Mucosa of stomach (tissue), 1 donor: ENCODE data around the gene COL6A1.
"Not testable (repeated sequence)": the region's sequence is repeated elsewhere in the genome, so short reads cannot be mapped to it uniquely, and the experiment has no call there.

ENCODE experiments used
- H3K27me3 ChIP-seq: one replicate; pipeline ENCODE4 v1.7.0; 2013; ENCODE audit warnings: mild to moderate bottlenecking, low read length; ENCODE audit not compliant: control insufficient read depth, insufficient read depth
- H3K36me3 ChIP-seq: one replicate; pipeline ENCODE4 v1.7.0; 2013; ENCODE audit warnings: low read length; ENCODE audit not compliant: control insufficient read depth, insufficient read depth
- H3K4me1 ChIP-seq: one replicate; pipeline ENCODE4 v1.7.0; 2013; ENCODE audit warnings: mild to moderate bottlenecking, low read length; ENCODE audit not compliant: control insufficient read depth, insufficient read depth
- H3K4me3 ChIP-seq: one replicate; pipeline ENCODE4 v1.7.0; 2013; ENCODE audit warnings: low read length
- H3K9ac ChIP-seq: one replicate; pipeline ENCODE4 v1.7.0; 2013; ENCODE audit warnings: mild to moderate bottlenecking, low read length, moderate library complexity
- H3K9me3 ChIP-seq: one replicate; pipeline ENCODE4 v1.7.0; 2013; ENCODE audit warnings: mild to moderate bottlenecking, low read length, moderate library complexity; ENCODE audit not compliant: control insufficient read depth
- donor health status: Pancreatic carcinoma.

Gene COL6A1

DNA sequence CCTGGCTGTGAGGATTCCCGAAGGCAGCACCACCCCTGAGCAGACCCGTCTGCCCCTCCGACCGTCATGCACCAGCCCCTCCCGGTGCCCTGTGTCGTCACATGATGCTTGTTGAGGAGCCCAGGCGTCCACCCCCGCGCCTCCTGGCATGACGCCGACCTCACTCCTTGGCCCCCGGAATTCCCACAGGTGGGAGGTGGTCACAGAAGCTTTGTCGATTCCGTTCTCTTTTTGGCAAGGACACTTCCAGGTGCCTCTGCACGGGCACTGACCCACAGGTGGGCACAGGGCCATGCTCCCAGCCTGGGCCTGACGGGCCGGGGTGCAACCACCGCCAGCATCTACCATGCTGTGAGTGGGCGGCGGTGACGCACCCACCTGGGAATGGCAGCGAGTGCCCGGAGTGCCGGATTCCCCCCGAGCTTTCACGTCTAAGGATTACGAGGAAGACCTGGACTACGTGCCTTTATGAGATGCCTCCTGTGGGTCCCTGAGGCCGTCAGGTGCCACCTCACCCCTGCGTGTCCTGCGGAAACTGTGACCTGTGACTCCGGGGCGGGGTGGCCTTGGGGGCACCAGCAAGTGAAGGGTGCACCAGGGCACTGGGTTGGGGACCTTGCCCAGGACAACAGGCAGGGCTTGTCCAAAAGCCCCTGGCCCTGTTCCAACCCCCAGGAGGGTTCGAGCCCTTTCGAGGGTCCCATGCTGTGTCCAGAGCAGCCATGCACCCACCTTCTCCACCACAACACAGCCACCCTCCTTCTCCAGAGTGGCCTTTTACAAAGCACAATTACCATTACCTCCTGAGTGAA, 31.4 kb upstream of the COL6A1 start:
- Histone ChIP-seq H3K9me3 (no peaks in the 10 kb centered on the region), H3K4me1 (no peaks in the 10 kb centered on the region), H3K36me3 (no peaks in the 10 kb centered on the region), H3K9ac (no peak overlapping the region), H3K27me3 (no peaks in the 10 kb centered on the region), H3K4me3 (no peak overlapping the region)

DNA sequence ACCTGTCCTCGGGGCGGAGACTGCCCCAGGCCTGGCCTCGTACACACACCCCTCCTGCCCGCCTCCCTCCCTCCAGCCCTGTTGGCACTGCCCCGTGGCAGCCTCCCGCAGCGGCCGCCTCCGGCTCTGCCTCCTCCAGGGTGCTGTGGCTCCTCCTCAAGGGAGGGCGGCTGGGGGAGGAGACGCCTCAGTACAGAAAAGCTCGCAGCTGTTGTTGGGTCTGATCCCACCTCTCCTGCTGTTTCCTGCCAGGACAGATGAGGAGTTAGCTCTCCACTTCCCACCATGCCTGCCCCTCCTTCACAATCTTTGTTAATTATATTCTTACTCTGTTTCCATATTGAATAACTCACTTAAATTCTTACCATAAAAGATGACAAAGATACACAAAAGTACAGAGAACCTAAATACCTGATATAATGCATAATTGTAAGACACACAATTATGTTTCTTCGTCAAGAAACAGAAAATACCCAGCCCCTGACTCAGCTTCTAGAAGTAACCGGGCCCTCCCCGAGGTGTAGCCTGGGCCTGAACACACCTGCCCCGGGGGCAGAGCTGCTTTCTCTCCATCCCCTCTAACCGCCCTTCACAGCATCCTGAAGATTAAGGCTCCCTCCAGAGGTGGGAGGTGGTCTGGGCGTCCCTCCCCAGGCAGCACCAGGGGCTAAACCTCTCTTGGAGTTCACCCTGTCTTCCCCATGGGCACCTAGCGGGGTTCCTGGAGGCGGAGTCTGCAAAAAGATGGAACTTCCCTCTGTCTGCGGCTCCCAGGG, 30.6 kb upstream of the COL6A1 start:
- H3K4me1 ChIP-seq = no peaks in the 10 kb centered on the region
- no peaks in the 10 kb centered on the region for H3K9me3 ChIP-seq
- no peak overlapping the region for H3K9ac ChIP-seq
- no peaks in the 10 kb centered on the region for H3K27me3 ChIP-seq
- no peak overlapping the region for H3K4me3 ChIP-seq
- no peaks in the 10 kb centered on the region for H3K36me3 ChIP-seq

DNA sequence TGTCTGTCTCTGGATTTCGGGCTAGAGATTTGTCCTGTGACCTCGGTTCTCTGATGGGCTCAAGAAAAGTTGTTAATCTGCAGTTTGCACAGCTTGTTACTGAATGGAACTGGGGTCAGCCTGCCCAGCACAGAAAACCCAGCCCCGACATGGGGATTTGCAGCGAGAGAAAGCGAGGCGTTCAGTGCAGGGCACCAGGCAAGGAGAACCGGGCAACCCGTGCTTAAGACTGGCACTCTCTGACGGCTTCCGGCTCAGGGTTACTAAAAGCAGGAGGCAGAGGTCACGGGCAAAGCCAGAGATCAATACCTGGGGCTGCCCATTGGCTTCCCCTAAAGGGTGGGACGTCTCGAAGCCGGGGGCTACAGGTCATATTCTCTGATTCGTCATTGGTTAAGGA, 29.9 kb upstream of the COL6A1 start:
- Histone ChIP-seq H3K9ac (no peak overlapping the region), H3K4me3 (no peak overlapping the region), H3K4me1 (no peaks in the 10 kb centered on the region), H3K9me3 (no peaks in the 10 kb centered on the region), H3K36me3 (no peaks in the 10 kb centered on the region), H3K27me3 (no peaks in the 10 kb centered on the region)

DNA sequence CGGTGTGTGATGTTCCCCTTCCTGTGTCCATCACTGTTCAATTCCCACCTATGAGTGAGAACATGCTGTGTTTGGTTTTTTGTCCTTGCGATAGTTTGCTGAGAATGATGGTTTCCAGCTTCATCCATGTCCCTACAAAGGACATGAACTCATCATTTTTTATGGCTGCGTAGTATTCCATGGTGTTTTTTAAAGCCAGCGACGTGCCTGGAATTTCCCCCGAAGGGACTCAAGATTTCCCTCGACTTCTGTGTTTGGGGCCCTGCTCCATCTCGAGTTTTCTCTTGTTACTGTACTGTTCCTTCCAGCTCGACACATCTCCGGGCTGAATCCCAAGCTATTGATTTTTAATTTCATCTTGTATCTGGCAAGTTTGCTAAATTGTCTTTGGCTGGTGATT, 29.0 kb upstream of the COL6A1 start:
- not testable (repeated sequence) for H3K9me3 ChIP-seq, H3K9ac ChIP-seq, H3K27me3 ChIP-seq, H3K4me1 ChIP-seq, H3K36me3 ChIP-seq, H3K4me3 ChIP-seq

DNA sequence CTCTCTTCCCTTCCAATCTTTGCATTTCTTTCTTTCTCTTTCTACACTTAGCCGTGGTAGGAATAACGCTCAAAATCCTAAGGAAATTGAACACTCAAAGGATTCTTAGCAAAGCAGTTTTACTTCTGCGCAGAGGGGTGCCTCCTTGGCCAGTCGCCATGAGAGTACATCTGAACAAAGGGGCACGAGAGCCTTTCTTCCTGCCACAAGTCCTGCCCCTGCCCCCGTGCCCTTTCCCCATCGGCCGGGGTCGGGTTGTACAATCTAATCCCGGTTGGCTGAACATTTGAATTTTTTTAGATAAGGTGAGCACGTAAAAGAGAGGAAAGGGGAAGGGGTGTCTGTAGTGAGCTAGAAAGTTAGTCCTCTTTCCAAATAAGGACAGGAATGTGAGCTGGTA, 28.6 kb upstream of the COL6A1 start:
- no peak overlapping the region for H3K4me3 ChIP-seq
- no peaks in the 10 kb centered on the region for H3K27me3 ChIP-seq
- no peak overlapping the region for H3K9ac ChIP-seq
- H3K36me3 ChIP-seq = no peaks in the 10 kb centered on the region
- no peaks in the 10 kb centered on the region for H3K4me1 ChIP-seq
- no peaks in the 10 kb centered on the region for H3K9me3 ChIP-seq

DNA sequence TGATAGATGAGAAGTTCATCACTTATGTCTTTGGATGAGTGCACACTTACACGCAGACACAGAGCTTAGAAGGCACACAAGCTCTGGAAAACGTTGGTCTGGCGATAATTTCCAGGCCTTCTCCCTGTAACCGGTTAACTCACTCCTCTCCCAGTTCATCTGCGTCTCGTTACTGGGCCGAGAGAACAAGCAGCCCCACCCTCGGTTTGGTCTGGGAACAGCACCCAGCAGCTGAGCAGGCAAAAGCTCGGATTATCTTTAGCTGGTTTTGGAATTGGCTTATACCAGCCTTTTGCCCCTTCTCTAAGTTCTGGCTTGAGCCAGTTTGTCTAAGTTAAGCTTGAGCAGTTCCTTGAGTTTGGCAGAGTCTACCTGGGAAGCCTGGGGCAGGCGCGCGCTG, 27.3 kb upstream of the COL6A1 start:
- H3K4me3 ChIP-seq = no peak overlapping the region
- no peaks in the 10 kb centered on the region for H3K27me3 ChIP-seq
- H3K9ac ChIP-seq = no peak overlapping the region
- H3K36me3 ChIP-seq = no peaks in the 10 kb centered on the region
- H3K4me1 ChIP-seq = no peaks in the 10 kb centered on the region
- no peaks in the 10 kb centered on the region for H3K9me3 ChIP-seq

DNA sequence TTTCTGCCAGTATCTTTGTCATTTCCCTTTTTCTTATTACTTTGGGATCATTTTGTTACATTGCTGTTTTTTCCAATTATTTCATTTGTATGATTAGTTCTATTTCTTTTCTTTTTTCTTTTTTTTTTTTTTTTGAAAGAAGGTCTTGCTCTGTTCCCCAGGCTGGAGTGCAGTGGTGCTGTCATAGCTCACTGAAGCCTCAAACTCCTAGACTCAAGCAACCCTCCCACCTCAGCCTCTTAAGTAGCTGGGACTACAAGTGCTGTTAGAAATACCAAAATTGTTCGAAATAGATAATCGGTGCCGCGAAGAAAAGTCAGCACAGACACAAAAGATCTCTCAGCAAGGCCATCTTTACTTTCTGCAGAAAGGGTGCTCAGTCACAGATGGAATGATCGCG, 26.6 kb upstream of the COL6A1 start:
- Histone ChIP-seq H3K27me3 (no peaks in the 10 kb centered on the region), H3K9me3 (no peaks in the 10 kb centered on the region), H3K36me3 (no peaks in the 10 kb centered on the region), H3K4me3 (no peak overlapping the region), H3K9ac (no peak overlapping the region), H3K4me1 (no peaks in the 10 kb centered on the region)

DNA sequence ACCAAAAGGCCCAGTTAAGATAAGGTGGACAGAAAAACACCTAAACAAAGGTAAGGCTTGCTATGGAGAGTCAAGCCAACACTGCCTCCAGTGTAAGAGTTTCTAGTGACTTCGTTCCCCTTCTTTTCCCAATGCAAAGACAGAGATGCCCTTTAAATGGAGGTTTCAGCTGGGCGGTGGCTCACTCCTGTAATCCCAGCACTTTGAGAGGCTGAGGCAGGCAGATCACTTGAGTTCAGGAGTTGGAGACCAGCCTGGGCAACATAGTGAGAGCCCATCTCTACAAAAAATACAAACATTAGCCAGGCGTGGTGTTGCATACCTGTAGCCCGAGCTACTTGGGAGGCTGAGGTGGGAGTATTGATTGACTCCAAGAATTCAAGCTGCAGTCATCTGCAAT, 24.0 kb upstream of the COL6A1 start:
- no peak overlapping the region for H3K4me3 ChIP-seq
- no peaks in the 10 kb centered on the region for H3K27me3 ChIP-seq
- no peak overlapping the region for H3K9ac ChIP-seq
- H3K9me3 ChIP-seq = no peaks in the 10 kb centered on the region
- no peaks in the 10 kb centered on the region for H3K4me1 ChIP-seq
- no peaks in the 10 kb centered on the region for H3K36me3 ChIP-seq

DNA sequence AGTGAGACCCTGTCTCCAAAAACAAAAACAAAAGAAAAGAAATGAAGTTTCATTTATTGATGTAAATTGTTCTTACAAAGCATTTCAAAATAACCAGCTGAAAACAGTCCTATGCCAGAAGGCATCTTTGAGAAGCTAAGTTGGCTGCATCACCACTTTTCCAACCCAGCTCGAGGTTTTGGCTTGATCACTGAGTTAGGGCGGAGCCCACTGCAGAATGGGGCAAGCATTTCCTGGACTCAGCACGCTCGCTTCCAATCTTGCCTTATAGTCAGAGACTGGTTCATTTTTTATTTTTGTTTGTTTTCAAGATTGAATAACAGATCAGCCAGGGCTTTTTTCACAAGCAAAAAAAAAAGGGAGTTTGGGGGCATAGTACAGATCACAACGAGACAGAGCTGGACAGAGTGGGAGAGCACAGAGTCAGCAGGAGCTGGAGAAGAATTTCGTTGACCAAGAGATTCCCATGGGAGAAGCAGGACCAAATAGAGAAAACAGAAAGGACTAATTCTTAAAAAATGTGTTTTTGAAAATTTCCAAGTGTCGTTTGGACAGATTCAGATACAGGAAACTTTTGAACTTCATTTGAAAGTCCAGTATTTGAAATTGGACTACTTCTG, 23.5 kb upstream of the COL6A1 start:
- Histone ChIP-seq H3K27me3 (no peaks in the 10 kb centered on the region), H3K9me3 (no peaks in the 10 kb centered on the region), H3K4me1 (no peaks in the 10 kb centered on the region), H3K9ac (no peak overlapping the region), H3K36me3 (no peaks in the 10 kb centered on the region), H3K4me3 (no peak overlapping the region)

DNA sequence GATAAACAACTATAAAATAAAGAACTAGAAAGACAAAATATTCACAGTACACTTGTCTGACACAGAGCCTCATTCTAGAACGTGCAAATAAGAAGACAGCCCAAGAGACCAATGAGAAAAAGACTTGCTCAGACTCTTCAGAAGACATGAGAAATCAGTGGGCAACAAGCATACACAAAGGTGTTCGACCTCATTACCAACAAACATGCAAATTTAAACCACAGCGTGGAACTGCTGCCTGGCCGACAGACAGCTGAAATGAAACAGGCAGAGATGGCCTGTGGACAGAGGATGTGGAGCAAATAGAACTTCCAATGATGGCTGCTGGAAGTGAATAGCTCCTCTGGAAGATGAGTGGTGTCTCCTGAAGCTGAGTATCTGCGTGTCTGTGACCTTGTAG, 22.4 kb upstream of the COL6A1 start:
- no peaks in the 10 kb centered on the region for H3K36me3 ChIP-seq
- H3K9me3 ChIP-seq = no peaks in the 10 kb centered on the region
- no peak overlapping the region for H3K9ac ChIP-seq
- no peaks in the 10 kb centered on the region for H3K27me3 ChIP-seq
- H3K4me1 ChIP-seq = no peaks in the 10 kb centered on the region
- H3K4me3 ChIP-seq = no peak overlapping the region

DNA sequence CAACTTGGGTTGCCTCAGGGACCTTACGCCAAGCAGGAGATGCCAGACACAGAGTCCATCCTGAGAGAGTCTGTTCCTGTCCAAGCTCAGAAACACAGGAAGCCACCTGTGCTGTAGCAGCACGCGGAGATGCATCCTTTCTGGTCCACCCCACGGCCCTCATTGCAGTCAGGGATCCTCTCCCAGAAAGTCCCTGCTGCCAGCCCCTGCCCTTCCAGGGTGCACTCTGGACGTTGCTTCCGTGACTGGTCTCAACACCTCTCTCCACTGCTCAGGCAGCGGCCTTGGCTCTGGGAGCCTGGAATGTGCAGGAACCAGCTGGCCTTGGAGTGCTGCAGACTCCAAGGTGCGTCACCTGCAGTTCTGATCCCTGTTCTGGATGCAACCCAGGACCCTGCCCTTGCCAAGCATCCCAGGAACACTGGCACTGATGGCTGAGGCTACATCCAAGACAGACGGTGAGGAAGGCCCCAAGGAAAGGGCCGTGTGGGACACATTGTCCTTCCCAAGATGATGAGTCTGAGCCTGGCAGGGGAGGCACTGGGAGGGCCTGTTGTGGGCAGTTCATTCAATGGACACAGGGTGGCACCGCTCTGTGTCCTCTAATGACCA, 21.7 kb upstream of the COL6A1 start:
- Histone ChIP-seq H3K27me3 (no peaks in the 10 kb centered on the region), H3K4me3 (no peak overlapping the region), H3K4me1 (no peaks in the 10 kb centered on the region), H3K36me3 (no peaks in the 10 kb centered on the region), H3K9ac (no peak overlapping the region), H3K9me3 (no peaks in the 10 kb centered on the region)

DNA sequence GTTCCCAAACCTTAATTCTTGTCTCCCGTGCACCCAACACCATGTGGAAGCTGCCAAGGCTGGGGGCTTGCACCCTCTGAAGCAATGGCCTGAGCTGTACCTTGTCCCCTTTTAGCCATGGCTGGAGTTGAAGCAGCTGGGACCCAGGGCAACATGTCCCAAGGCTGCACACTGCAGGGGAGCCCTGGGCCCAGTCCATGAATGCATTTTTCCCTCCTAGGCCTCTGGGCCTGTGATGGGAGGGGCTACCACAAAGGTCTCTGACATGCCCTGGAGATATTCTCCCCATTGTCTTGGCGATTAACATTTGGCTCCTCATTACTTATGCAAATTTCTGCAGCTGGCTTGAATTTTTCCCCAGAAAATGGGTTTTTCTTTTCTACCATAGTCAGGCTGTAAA, 20.2 kb upstream of the COL6A1 start:
- not testable (repeated sequence) for H3K27me3 ChIP-seq, H3K4me1 ChIP-seq, H3K4me3 ChIP-seq, H3K9me3 ChIP-seq, H3K9ac ChIP-seq, H3K36me3 ChIP-seq
